Trophoblast cell (in vitro differentiated cells and primary cell): ENCODE results near the gene TMED3. TPM values are rescaled to one million over a fixed set of nuclear protein-coding genes. Genes with fewer than 3 reads are reported as not detected.

Experiments
- DNase-seq, 2 donors: peaks; one replicate each; pipeline ENCODE4 v3.0.0-alpha.2; 2016
- H2AFZ ChIP-seq: 2 replicates; pipeline ENCODE4 v1.6.1; 2013; ENCODE audit warnings: low read length, moderate library complexity, mild to moderate bottlenecking; ENCODE audit not compliant: insufficient read depth, poor library complexity
- H2AK5ac ChIP-seq: 2 replicates; pipeline ENCODE4 v1.6.1; 2013; ENCODE audit warnings: mild to moderate bottlenecking, low read length
- H2BK120ac ChIP-seq: 2 replicates; pipeline ENCODE4 v1.6.1; 2013; ENCODE audit warnings: low read length, mild to moderate bottlenecking, moderate library complexity; ENCODE audit not compliant: insufficient read depth, poor library complexity
- H2BK12ac ChIP-seq: 2 replicates; pipeline ENCODE4 v1.6.1; 2013; ENCODE audit warnings: mild to moderate bottlenecking, low read length, moderate library complexity
- H2BK5ac ChIP-seq: 2 replicates; pipeline ENCODE4 v1.6.1; 2013; ENCODE audit warnings: low read length, low read depth, moderate library complexity, mild to moderate bottlenecking; ENCODE audit not compliant: poor library complexity
- H3K14ac ChIP-seq: 2 replicates; pipeline ENCODE4 v1.6.1; 2013; ENCODE audit warnings: mild to moderate bottlenecking, low read length
- H3K18ac ChIP-seq: 2 replicates; pipeline ENCODE4 v1.6.1; 2013; ENCODE audit warnings: mild to moderate bottlenecking, low read length
- H3K23ac ChIP-seq: 2 replicates; pipeline ENCODE4 v1.6.1; 2013; ENCODE audit warnings: low read length
- H3K27ac ChIP-seq: 2 replicates; pipeline ENCODE4 v1.5.1; 2013; ENCODE audit warnings: low read depth, mild to moderate bottlenecking, inconsistent platforms, low read length, moderate library complexity
- H3K27me3 ChIP-seq: 2 replicates; pipeline ENCODE4 v1.6.1; 2013; ENCODE audit warnings: inconsistent platforms, mild to moderate bottlenecking, low read length, moderate library complexity; ENCODE audit not compliant: insufficient read depth
- H3K36me3 ChIP-seq, 2 experiments: 1 replicate in 1 of 2; 2 replicates in 1 of 2; pipeline ENCODE4 v1.6.1; 2013; ENCODE audit warnings: low read length in 2 of 2, mild to moderate bottlenecking in 2 of 2, moderate library complexity in 1 of 2; ENCODE audit not compliant: insufficient read depth in 2 of 2, control insufficient read depth in 1 of 2
- H3K4ac ChIP-seq: 2 replicates; pipeline ENCODE4 v1.6.1; 2013; ENCODE audit warnings: low read depth, mild to moderate bottlenecking, low read length, moderate library complexity
- H3K4me1 ChIP-seq, 2 experiments: 1 replicate in 1 of 2; 2 replicates in 1 of 2; pipeline ENCODE4 v1.6.1; 2013; ENCODE audit warnings: low read length in 2 of 2, mild to moderate bottlenecking in 2 of 2, moderate library complexity in 1 of 2; ENCODE audit not compliant: insufficient read depth in 2 of 2, control insufficient read depth in 1 of 2
- H3K4me2 ChIP-seq: 2 replicates; pipeline ENCODE4 v1.6.1; 2013; ENCODE audit warnings: inconsistent platforms, mild to moderate bottlenecking, low read length, moderate library complexity
- H3K4me3 ChIP-seq: 2 replicates; pipeline ENCODE4 v1.5.1; 2013; ENCODE audit warnings: mild to moderate bottlenecking, low read depth, low read length, inconsistent platforms
- H3K79me1 ChIP-seq: one replicate; pipeline ENCODE4 v1.6.1; 2013; ENCODE audit warnings: low read length
- H3K79me2 ChIP-seq: 2 replicates; pipeline ENCODE4 v1.6.1; 2013; ENCODE audit warnings: low read length, mild to moderate bottlenecking; ENCODE audit not compliant: control insufficient read depth, insufficient read depth, poor library complexity
- H3K9ac ChIP-seq: 2 replicates; pipeline ENCODE4 v1.6.1; 2013; ENCODE audit warnings: mild to moderate bottlenecking, low read length
- H3K9me3 ChIP-seq: 2 replicates; pipeline ENCODE4 v1.6.1; 2013; ENCODE audit warnings: low read depth, mild to moderate bottlenecking, control low read depth, inconsistent platforms, low read length; ENCODE audit not compliant: insufficient read depth
- H4K12ac ChIP-seq: 2 replicates; pipeline ENCODE4 v1.6.1; 2013; ENCODE audit warnings: low read depth, mild to moderate bottlenecking, low read length, moderate library complexity
- H4K8ac ChIP-seq: 2 replicates; pipeline ENCODE4 v1.6.1; 2013; ENCODE audit warnings: low read depth, mild to moderate bottlenecking, low read length, moderate library complexity
- H4K91ac ChIP-seq: one replicate; pipeline ENCODE4 v1.6.1; 2013; ENCODE audit warnings: low read depth, mild to moderate bottlenecking, low read length, moderate library complexity
- WGBS: extraction: QIAGEN DNeasy Blood & Tissue Kit; methylation state at CpG from one replicate; pipeline ENCODE4 v1.1.7; 2013; ENCODE audit warnings: missing lambda C conversion rate; ENCODE audit not compliant: insufficient read length, insufficient coverage; ENCODE audit errors: extremely low coverage; 5-methylcytosine and 5-hydroxymethylcytosine counted together
- polyA plus RNA-seq: library from polyadenylated mRNA; stranded (reverse); fragments of 200-250 nt; gene quantifications from 2 replicates; pipeline ENCODE4 v1.2.3, GENCODE V29; 2013

TMED3 gene
- polyA plus RNA-seq = 86.1 and 86.8 TPM in 2 replicates

GRCh38 chr15:79310985-79311900 is at the start of gene TMED3:
Gene TMED3 (plus strand): TSS chr15:79311112. CDS start chr15:79311250, 138 bp downstream.
- no peak within 1 kb of the TSS for H3K23ac ChIP-seq
- peaks cover 10% of the 10 kb centered on the region for H3K79me1 ChIP-seq

GRCh38 chr15:79261836-79262235 is 49.1 kb upstream of the TMED3 start:
- H3K79me1 ChIP-seq = no peaks in the 10 kb centered on the region
- no peaks in the 10 kb centered on the region for H3K4me1 ChIP-seq
- H4K91ac ChIP-seq = no peak overlapping the region
- no peak overlapping the region for H3K23ac ChIP-seq
- H3K18ac ChIP-seq = no peak overlapping the region
- H3K9ac ChIP-seq = no peak overlapping the region
- no peak overlapping the region for H2BK5ac ChIP-seq
- no peak overlapping the region for H2AK5ac ChIP-seq
- no peaks in the 10 kb centered on the region for H3K27me3 ChIP-seq
- H4K12ac ChIP-seq = no peak overlapping the region
- H2BK120ac ChIP-seq = no peak overlapping the region
- H3K14ac ChIP-seq = no peak overlapping the region
- peaks cover 5% of the 10 kb centered on the region for H3K9me3 ChIP-seq
- H3K79me2 ChIP-seq = no peaks in the 10 kb centered on the region
- H2BK12ac ChIP-seq = no peak overlapping the region
- no CpG with 5 or more reads among the region's 1 CpG for WGBS
- H3K36me3 ChIP-seq = no peaks in the 10 kb centered on the region
- no peak overlapping the region for H2AFZ ChIP-seq
- H4K8ac ChIP-seq = no peak overlapping the region
- H3K27ac ChIP-seq = no peak overlapping the region
- no peak overlapping the region for H3K4me2 ChIP-seq
- no peak for DNase-seq
- H3K4me3 ChIP-seq = no peak overlapping the region
- no peak overlapping the region for H3K4ac ChIP-seq

More at GRCh38 chr15:79310985-79311900, at the start of gene TMED3:
- Histone ChIP-seq H3K27ac (peak within 1 kb of the TSS; percentile 58), H2BK120ac (peak within 1 kb of the TSS; percentile 89), H3K27me3 (peaks cover 2% of the 10 kb centered on the region), H3K4me3 (peak within 1 kb of the TSS; percentile 83), H2BK12ac (peak within 1 kb of the TSS; percentile 13), H4K8ac (peak within 1 kb of the TSS; percentile 91), H3K4ac (peak within 1 kb of the TSS; percentile 87), H2AK5ac (peak within 1 kb of the TSS; percentile 55), H3K36me3 (peaks cover 13 to 21% of the 10 kb centered on the region in 2 experiments), H2AFZ (peak within 1 kb of the TSS; percentile 95), H4K91ac (peak within 1 kb of the TSS; percentile 97), H3K14ac (peak within 1 kb of the TSS; percentile 86), H3K9ac (peak within 1 kb of the TSS; percentile 95), H2BK5ac (peak within 1 kb of the TSS; percentile 38), H3K18ac (peak within 1 kb of the TSS; percentile 76), H3K79me2 (peaks cover 11% of the 10 kb centered on the region), H4K12ac (peak within 1 kb of the TSS; percentile 79), H3K4me1 (peaks cover 17 to 26% of the 10 kb centered on the region in 2 experiments), H3K9me3 (no peaks in the 10 kb centered on the region), H3K4me2 (peak within 1 kb of the TSS; percentile 97)
- peak; percentile 74 to 86 for DNase-seq
- WGBS = no CpG with 5 or more reads among the region's 76 CpGs

GRCh38 chr15:79265167-79265566 is 45.7 kb upstream of the TMED3 start:
- Histone ChIP-seq H3K79me1 (no peaks in the 10 kb centered on the region), H3K79me2 (no peaks in the 10 kb centered on the region), H4K8ac (no peak overlapping the region), H3K4me3 (no peak overlapping the region), H3K4me2 (no peak overlapping the region), H3K23ac (no peak overlapping the region), H3K27ac (no peak overlapping the region), H3K18ac (no peak overlapping the region), H2AFZ (no peak overlapping the region), H3K14ac (no peak overlapping the region), H2BK120ac (no peak overlapping the region), H2BK12ac (no peak overlapping the region), H4K12ac (no peak overlapping the region), H2AK5ac (no peak overlapping the region), H2BK5ac (no peak overlapping the region), H3K4me1 (no peaks in the 10 kb centered on the region), H3K9me3 (no peaks in the 10 kb centered on the region), H3K4ac (no peak overlapping the region), H3K9ac (no peak overlapping the region), H3K27me3 (no peaks in the 10 kb centered on the region), H4K91ac (no peak overlapping the region), H3K36me3 (no peaks in the 10 kb centered on the region)
- WGBS = no CpG with 5 or more reads among the region's 4 CpGs
- peak in 1 of 2 donors; percentile 49 for DNase-seq

GRCh38 chr15:79265987-79266579 is 44.8 kb upstream of the TMED3 start:
- Histone ChIP-seq H3K27me3 (no peaks in the 10 kb centered on the region), H2BK12ac (no peak overlapping the region), H3K9me3 (no peaks in the 10 kb centered on the region), H3K23ac (no peak overlapping the region), H3K9ac (no peak overlapping the region), H2AK5ac (no peak overlapping the region), H2BK120ac (no peak overlapping the region), H3K14ac (no peak overlapping the region), H3K4ac (no peak overlapping the region), H4K12ac (no peak overlapping the region), H3K36me3 (no peaks in the 10 kb centered on the region), H3K18ac (no peak overlapping the region), H4K8ac (no peak overlapping the region), H3K4me2 (no peak overlapping the region), H2AFZ (no peak overlapping the region), H3K79me2 (no peaks in the 10 kb centered on the region), H3K79me1 (no peaks in the 10 kb centered on the region), H3K4me3 (no peak overlapping the region), H2BK5ac (no peak overlapping the region), H4K91ac (no peak overlapping the region), H3K27ac (no peak overlapping the region), H3K4me1 (no peaks in the 10 kb centered on the region)
- no CpG with 5 or more reads among the region's 3 CpGs for WGBS
- DNase-seq = no peak
